Upper lobe of left lung (tissue), 4 donors: ENCODE data around the gene UNC80.

Experiments used
- EP300 ChIP-seq, 4 donors: sonication (generic); formaldehyde crosslinking; IDR thresholded peaks; one replicate each; pipeline ENCODE4 v1.5.1; 2017; ENCODE audit warnings: antibody characterized with exemption in 4 of 4, control low read depth in 2 of 4
- POLR2A ChIP-seq, 4 donors: fragments of 450-650 bp; IDR thresholded peaks; one replicate each; pipeline ENCODE4 v1.5.1; 2016 to 2017; ENCODE audit warnings: antibody characterized with exemption in 4 of 4, mild to moderate bottlenecking in 2 of 4
- TF ChIP-seq, protein P1 (sequence below), 6 experiments: fragments of 450-650 bp in 4 of 6; fragments of 200-600 bp in 2 of 6; sonication (generic) in 2 of 6; IDR thresholded peaks; one replicate each; pipeline ENCODE4 v1.5.1; 2016 to 2019; ENCODE audit warnings: antibody characterized with exemption in 6 of 6

DNA sequence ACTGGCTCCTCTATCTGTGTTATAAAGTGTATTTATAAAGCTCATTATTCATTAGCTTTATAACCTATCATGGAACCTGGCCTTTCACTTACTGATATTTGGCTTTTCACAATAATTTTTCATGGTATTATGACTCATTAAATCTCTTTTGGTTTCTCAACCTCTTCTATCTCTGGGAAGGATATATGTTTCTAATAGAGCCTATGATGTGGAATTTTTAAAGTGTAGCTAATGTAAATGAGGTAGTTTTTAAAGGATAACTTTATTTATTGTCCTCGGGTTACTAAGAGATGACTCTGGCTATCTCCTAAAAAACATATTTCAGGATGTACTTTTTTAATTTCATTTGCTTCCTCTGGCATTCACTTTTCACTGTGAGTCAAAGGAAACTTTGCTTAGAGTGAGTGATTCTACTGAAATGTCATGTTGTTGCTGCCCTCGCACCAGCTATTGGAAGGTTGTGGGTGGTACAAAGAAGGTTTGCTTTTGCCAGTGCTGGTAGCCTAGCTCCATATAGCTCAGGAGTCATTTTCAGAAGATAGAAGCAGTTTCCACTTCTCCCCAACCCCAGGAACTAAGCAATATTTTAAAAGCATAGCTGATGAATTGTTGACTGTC lies 145.6 kb downstream of the UNC80 start:
- TF ChIP-seq, protein P1, sequence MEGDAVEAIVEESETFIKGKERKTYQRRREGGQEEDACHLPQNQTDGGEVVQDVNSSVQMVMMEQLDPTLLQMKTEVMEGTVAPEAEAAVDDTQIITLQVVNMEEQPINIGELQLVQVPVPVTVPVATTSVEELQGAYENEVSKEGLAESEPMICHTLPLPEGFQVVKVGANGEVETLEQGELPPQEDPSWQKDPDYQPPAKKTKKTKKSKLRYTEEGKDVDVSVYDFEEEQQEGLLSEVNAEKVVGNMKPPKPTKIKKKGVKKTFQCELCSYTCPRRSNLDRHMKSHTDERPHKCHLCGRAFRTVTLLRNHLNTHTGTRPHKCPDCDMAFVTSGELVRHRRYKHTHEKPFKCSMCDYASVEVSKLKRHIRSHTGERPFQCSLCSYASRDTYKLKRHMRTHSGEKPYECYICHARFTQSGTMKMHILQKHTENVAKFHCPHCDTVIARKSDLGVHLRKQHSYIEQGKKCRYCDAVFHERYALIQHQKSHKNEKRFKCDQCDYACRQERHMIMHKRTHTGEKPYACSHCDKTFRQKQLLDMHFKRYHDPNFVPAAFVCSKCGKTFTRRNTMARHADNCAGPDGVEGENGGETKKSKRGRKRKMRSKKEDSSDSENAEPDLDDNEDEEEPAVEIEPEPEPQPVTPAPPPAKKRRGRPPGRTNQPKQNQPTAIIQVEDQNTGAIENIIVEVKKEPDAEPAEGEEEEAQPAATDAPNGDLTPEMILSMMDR (IDR thresholded peaks at IDR 0.05) = no peak
- TF ChIP-seq POLR2A (IDR thresholded peaks at IDR 0.05) = no peak
- no peak for TF ChIP-seq EP300 (IDR thresholded peaks at IDR 0.05)
